Activated gamma-delta T cell treated with Interleukin-2 at 50 U/mL for 16 hours (primary cell): ENCODE data around the gene KRT83.

Experiments used
- DNase-seq: peaks from one replicate; pipeline ENCODE4 v3.0.0-alpha.2; 2020

Gene KRT83

GRCh38 chr12:52320784-52321400, at the start of gene KRT83:
KRT83 (minus strand) TSS chr12:52321398; CDS start chr12:52321335, 63 bp downstream.
- DNase-seq, result no peak

DNA sequence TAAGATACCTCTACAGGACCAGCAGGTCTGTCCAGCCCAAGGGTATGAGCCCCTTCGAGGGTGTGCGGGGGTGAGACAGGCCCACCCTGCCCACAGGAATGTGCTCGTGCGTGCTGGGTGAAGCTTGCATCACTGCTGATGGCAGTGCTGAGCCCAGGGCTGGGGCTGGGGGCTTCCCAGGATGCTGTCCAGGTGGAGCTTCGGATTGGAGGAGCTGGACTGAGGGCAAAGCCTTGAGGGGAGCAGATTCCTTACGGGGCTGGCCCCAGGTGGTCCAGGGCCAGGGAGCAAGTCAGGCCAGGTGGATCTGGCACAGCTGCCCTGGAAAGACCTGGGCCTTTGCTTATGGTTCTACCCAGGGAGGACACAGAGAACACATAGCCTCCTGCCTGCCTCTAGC, 48.6 kb upstream of the KRT83 start:
- DNase-seq, result no peak

GRCh38 chr12:52369211-52369610, 48.0 kb upstream of the KRT83 start:
- no peak for DNase-seq

GRCh38 chr12:52368508-52368907, 47.3 kb upstream of the KRT83 start:
- no peak for DNase-seq

DNA sequence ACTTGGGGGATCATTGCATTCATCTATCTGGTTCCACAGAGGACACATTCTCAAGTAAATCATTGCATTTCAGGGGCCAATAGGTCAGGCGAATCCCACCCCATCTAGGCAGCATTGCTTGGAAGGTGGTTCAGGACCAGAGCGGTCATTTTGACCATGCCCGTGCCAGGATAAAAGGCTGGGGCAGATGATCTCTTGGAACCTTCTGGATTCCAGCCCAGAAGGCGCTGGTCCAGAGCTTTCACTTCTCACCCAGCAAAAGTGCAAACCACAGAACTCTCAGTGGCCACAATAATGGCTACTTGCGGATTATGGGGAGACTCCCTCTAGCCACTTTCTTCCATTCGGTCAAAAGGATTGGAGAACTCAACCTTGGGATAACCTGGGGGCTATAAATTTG, 46.7 kb upstream of the KRT83 start:
- no peak for DNase-seq

GRCh38 chr12:52366738-52367485, 45.7 kb upstream of the KRT83 start, which contains the start of gene KRT85:
KRT85 (minus strand) TSS chr12:52367481; CDS start chr12:52367405, 76 bp downstream.
- no peak for DNase-seq

GRCh38 chr12:52364901-52365489, 43.8 kb upstream of the KRT83 start:
- DNase-seq, result no peak

- no peak for DNase-seq
Observed at GRCh38 chr12:52364061-52364460, 42.9 kb upstream of the KRT83 start.

DNA sequence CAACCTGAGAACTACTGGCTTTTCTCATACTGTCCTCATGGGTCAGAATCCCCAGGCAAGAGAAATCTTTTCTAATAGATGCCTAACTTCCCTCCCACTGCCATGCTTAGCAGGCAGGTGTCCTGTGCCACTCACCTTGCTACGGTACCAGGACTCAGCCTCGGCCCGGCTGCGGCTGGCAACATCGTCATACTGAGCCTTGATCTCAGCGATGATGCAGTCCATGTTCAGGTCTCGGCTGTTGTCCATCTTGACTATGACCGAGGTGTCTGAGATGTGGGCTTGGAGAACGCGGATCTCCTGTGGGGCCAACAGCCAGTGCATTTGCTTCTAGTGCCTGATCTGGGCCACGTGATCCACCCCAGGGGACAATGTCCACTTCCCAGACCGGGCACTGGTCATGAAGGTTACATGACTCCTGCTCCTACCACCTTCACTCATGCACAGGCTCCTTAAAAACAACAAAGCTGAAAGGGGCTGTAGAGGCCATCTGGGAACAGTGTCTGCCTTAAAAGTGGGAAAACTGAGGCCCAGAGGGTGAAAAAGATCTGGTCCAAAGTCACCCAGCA, 42.0 kb upstream of the KRT83 start:
- DNase-seq, result no peak

DNA sequence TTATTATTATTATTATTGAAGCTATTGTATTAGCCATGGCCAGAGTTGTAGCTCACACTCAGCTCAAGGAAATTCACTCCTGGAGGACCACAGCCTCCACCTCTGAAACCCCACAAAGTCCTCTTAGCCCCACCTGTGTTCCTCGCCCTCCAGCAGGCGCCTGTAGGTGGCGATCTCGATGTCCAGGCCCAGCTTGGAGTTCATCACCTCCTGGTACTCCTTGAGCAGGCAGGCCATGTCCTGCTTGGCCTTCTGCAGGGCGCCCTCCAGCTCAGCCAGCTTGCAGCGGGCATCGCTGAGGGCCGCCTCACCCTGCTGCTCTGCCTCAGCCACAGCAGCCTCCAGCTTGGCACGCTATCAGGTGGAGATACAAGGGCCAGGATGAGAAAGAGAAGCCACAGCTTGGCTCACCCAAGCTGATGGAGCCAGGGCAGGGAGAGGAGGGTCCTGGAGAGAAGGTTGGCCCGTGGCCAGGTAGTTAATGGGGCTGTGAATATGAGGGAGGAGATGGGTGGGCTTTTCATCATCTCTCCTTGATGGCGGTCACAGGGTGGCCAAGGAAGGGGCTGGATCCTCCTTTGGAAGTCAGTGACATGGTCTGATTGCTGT, 41.0 kb upstream of the KRT83 start:
- no peak for DNase-seq

- DNase-seq, result no peak
Observed at GRCh38 chr12:52361553-52361952, 40.4 kb upstream of the KRT83 start.

GRCh38 chr12:52360663-52361271, 39.6 kb upstream of the KRT83 start:
- DNase-seq, result no peak

- DNase-seq, result no peak
Observed at GRCh38 chr12:52360106-52360662, 39.0 kb upstream of the KRT83 start.

DNA sequence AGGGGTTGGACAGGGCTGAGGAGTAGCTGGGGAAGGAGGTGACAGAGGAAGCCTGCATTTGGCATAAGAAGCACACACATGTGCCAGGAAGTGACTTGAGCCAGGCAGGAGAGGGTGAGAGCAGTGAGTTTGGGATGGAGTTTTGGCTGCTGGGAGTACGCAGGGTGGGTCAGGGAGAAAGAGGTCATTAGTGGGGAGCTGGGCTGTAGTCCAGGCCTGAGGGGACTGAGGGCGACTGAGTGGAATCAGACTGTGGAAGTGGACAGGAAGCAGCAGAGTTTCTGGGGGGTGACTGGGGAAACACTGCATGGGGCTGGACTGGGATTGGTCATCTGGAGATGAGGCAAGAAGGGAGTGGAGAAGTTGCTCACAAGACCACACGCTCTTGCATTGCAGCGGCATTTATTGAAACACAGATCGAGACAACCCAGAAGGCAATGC, 38.4 kb upstream of the KRT83 start:
- no peak for DNase-seq

DNA sequence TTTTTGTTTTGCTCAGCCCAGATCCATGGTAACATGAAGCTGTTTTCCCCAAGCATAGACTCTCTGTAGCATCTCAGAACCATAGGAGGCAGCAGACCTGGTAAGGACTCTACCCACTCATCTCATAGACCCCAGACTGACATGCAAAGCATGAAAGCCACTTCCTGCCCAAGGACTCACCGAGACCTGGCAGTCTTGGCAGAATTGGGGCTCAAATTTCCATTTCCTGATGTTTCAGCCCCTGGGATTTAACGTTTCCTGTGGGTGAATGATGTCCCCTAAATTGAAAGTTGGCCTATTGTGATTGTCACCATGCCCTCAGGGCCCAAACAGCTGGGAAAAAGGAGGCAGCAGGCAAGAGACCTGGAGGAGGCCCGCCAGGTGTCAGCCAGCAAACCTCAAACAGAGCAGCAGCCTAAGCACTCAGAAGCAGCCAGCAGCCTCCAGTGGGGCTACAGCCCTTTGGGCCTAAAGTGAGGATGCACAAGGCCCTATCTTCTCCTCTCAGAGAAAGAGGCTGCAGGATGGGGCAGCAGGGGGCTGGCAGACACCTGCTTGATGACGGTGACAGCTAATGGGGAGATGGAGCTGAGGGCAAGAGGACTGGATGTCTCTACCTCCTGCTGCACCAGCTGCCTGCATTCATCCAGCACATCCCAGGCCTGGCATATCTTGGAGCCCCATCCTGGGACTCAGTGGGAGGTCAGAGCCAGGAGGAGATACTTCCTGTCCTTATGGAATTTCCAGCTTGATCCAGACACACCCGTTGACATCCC, 37.6 kb upstream of the KRT83 start:
- DNase-seq, result peak; percentile 29

DNA sequence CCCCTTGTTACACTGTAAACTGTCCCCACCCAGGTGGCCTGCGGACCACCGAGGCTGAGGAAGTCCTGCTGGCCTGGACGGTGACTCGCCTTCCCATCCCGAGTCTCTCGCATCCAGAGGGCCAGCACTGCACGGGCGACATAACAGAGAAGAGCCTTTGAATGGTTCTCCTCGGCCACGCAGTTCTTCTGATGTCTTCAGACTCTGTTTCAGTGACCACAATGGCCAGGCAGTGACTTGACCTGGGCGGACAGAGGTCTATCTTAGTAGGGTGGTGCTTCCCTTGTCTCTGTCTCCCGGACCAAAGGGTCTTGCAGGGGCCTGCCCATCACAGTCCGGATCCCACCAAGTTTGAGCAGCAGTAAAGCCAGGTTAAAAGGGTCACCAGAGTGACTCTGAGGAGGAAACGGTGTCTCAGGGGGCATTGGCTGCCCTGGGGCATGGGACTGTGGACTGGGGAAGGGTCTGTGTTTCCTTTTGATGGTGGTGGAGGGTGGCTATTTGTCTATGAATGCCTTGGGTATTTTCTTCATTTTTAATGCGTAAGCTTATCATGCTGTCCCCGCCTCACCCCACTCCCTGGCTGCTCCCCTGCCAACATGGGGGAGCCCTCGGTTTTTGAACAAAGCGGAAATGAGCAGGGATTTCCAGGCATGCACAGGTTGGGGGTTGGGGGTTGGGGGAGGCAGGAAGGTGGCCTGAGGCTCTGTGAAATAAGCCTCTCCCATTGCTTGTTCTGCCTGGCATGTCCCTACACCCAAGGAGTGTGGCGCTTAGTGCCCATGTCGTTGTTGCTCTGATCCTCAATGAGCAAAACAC, 35.8 kb upstream of the KRT83 start:
- DNase-seq, result no peak

GRCh38 chr12:52356031-52356761, 35.0 kb upstream of the KRT83 start:
- DNase-seq, result no peak

- no peak for DNase-seq
Observed at GRCh38 chr12:52355176-52355575, 34.0 kb upstream of the KRT83 start.

DNA sequence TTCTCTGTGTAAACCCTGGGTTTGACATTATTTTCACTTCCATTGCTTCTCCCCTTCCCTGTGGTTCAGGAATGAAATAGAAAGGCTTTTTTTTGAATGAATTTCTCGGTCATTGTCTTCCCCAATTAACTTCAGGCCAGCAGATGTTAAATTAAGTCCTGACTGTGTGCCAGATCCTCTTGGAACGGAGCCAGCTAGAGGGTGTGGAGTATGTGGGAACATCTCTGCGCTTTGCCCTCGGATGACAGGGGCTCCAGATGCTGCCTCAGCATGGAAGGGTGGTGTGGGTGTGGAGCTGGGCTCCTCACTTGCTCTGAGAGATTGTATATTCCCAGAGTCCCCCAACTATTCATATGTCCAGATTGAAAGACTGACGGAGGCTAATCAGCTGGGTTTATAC, 33.0 kb upstream of the KRT83 start:
- DNase-seq, result no peak

- no peak for DNase-seq
Observed at GRCh38 chr12:52353766-52354165, 32.6 kb upstream of the KRT83 start.
